GM18519 (cell line): ENCODE data around the gene TRPM7.
"Not testable (repeated sequence)": the region's sequence is repeated elsewhere in the genome, so short reads cannot be mapped to it uniquely, and the experiment has no call there.

ENCODE experiments used
- ATAC-seq: cut with Tn5 transposase; IDR thresholded peaks from one replicate; pipeline ENCODE4 v1.9.1; 2021; ENCODE audit warnings: mild to moderate bottlenecking, moderate library complexity; ENCODE audit not compliant: unreplicated experiment, low FRiP score

The TRPM7 gene

GRCh38 chr15:50675535-50676144 is 11.0 kb downstream of the TRPM7 start:
- ATAC-seq, result no peak

DNA sequence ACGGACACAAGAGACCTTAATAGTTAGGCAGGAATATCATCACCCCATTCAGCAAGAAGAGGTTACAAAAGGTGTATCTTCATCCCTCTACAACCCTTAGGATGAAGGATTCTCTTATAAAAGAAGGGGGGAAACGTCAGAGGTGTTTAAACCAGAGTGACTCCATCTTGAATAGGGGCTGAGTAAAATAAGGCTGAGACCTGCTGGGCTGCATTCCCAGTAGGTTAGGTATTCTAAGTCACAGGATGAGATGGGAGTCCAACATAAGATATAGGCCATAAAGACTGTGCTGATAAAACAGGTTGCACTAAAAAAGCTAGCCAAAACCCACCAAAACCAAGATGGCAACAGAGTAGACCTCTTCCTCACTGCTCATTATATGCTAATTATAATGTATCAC is 16.5 kb downstream of the TRPM7 start:
- no peak for ATAC-seq

DNA sequence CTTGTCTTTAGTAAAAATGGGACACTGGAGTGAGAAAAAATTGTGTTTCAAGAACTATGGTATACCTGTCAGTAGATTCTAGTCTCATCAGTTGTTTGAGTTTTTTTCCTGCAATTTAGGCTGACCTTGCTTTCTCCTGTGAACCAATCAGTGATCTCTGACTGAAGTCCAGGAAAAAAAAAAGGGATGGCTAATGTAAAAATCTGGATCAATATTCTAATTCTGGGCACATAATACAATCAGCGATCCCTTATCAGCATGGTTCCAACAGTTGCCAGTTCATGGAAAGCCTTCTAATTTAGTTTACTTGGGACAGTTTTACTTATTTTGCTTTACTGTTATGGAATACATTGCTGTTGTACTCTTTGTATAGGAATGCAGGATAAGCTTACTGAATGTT is 17.0 kb downstream of the TRPM7 start:
- no peak for ATAC-seq

DNA sequence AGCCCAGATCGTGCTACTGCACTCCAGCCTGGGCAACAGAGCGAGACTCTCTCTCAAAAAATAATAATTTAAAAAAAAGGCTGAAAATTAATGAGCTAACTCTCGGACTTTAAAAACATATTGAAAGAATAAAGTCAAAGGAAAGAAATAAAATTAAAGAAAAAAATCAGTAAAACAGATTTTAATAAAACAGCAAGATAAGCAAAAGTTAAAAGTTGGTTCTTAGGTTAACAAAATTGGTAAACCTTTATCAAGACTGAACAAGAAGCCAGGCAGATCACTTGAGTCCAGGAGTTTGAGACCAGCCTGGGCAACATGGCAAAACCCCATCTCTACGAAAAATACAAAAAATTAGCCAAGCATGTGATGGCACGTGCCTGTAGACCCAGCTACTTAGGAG is 20.7 kb downstream of the TRPM7 start:
- ATAC-seq, result no peak

GRCh38 chr15:50655555-50655954 is 31.0 kb downstream of the TRPM7 start:
- no peak for ATAC-seq

DNA sequence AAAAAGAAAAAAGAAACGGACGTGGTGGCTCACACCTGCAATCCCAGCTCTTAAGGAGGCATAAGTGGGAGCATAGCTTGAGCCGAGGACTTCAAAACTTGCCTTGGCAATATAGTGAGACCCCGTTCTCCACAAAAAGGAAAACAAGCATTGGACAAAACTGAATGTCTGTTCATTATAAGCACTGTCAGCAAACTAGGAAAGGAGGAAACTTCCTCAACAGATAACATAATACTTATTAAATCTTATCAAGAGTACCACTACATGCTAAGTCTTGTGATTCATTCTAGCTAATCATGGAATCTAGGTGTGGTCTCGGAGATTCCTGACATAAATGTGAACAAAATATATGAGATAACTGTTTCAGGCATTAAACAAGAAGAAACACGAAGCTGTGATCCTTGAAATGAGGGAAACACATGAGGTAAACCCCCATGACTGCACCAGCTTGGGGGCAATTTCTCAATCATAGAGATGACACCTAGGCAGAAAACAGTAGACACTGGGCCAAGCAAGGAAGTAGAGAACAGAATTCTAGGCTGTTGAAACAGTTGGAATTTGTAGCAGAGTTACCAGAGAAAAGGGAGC is 33.3 kb downstream of the TRPM7 start:
- no peak for ATAC-seq

DNA sequence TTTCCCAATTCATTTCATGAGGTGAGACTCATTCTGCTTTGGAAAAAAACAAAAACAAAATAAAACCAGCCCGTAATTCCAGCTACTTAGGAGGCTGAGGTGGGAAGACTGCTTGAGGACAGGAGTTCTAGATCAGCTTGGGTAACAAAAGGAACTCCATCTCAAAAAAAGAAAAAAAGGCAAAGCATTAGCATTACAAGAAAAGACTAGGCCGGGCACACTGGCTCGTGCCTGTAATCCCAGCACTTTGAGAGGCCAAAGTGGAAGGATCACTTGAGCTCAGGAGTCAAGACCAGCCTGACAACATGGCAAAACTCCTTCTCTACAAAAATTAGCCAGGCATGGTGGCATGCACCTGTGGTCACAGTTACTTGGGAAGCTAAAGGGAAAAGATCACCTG is 33.9 kb downstream of the TRPM7 start:
- no peak for ATAC-seq

DNA sequence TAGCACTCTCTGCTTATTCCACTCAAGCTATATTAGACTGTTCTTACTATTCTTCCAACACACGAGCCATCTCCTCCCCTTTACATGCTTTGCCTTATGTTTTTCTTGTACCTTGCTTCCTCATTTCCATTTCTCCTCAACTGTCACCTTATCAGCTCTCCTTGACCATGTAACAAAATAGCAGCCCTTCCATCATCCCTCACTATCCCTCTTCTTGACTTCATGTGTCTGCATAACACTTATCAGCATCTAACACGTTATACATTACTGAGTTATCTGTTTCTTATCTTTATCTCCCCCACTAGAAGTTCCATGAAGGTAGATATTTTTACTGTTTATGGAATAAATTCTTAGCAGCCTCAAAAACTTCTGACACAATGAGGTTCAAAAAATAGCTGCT is 45.3 kb downstream of the TRPM7 start:
- no peak for ATAC-seq

- ATAC-seq, result no peak
Measured at GRCh38 chr15:50636146-50636545, 50.5 kb downstream of the TRPM7 start.

DNA sequence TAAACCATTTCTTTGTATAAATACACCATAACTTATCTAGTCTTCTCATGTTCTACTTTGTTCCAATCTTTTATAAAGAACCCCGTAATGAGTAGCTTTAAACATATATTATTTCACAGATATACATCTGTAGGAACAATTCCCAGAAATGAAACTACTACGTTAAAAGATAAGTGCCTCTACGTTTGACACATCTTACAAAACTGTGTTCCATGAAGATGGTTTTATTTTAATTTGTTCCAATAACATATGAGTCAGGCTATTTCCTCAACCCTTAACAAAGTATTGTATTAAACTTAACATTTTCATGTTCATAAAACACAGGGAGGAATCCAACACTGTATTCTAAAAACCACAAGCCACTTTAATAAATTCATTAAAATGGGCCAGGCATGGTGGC is 52.9 kb downstream of the TRPM7 start:
- ATAC-seq, result no peak

- no peak for ATAC-seq
Measured at GRCh38 chr15:50628421-50628820, 58.2 kb downstream of the TRPM7 start.

DNA sequence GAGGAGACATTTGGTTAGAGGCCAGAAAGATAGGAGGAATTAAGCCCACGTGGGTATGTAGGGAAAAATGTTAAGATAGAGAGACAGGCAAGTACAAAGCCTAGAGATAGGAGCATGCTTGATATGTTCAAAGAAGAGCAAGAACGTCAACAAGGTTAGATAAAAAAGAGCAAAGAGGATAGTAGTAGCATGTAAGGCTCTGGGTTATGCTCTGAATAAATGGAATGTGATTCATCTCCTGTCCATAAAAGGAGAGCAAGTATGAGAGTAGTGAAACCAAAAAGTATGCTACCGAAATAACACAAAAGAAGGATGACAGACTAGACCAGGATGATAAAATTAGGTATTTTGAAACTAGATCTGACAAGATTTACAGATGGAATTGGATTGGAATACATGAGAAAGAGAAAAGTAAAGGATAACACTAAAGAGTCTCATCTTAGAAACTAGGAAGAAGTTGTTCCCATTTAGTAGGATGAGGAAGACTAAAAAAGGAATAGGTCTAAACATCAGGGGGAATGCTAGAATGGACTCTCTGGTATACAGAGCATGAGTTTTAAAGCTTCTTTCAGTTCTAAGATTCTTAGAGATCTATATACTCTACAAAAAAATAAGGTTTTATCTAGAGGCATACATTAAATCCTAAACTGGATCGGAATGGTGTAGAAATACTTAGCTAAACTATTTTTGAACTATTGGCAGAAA is 59.1 kb downstream of the TRPM7 start:
- no peak for ATAC-seq

- no peak for ATAC-seq
Measured at GRCh38 chr15:50624616-50625168, 61.9 kb downstream of the TRPM7 start.

GRCh38 chr15:50622361-50622943 is 64.1 kb downstream of the TRPM7 start:
- ATAC-seq, result not testable (repeated sequence)

DNA sequence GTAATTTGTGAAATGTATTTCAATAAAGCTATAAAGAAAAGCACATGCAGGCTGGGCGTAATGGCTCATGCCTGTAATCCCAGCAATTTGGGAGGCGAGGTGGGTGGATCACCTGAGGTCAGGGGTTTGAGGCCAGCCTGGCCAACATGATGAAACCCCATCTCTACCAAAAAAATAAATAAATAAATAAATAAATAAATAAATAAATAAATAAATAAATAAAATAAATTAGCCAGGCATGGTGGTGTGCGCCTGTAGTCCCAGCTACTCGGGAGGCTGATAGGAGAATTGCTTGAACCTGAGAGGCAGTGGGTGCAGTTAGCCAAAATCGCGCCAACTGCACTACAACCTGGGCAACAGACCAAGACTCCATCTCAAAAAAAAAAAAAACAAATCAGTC is 69.6 kb downstream of the TRPM7 start:
- not testable (repeated sequence) for ATAC-seq

GRCh38 chr15:50616554-50616953 is 70.0 kb downstream of the TRPM7 start:
- not testable (repeated sequence) for ATAC-seq

GRCh38 chr15:50613600-50613999 is 73.0 kb downstream of the TRPM7 start:
- ATAC-seq, result no peak

- no peak for ATAC-seq
Measured at GRCh38 chr15:50607129-50607528, 79.5 kb downstream of the TRPM7 start.

- ATAC-seq, result no peak
Measured at GRCh38 chr15:50605462-50605861, 81.1 kb downstream of the TRPM7 start.

GRCh38 chr15:50602028-50602427 is 84.6 kb downstream of the TRPM7 start:
- not testable (repeated sequence) for ATAC-seq

- no peak for ATAC-seq
Measured at GRCh38 chr15:50594311-50594710, 92.3 kb downstream of the TRPM7 start.
